HG02884 (cell line): ENCODE measurements around the gene IL1F10.
"Not testable (repeated sequence)": the region's sequence is repeated elsewhere in the genome, so short reads cannot be mapped to it uniquely, and the experiment has no call there.

Experiments
- ATAC-seq: cut with Tn5 transposase; IDR thresholded peaks from one replicate; pipeline ENCODE4 v1.9.1; 2021; ENCODE audit warnings: mild to moderate bottlenecking, moderate library complexity; ENCODE audit not compliant: unreplicated experiment

IL1F10 gene

GRCh38 chr2:113080134-113080533, 12.4 kb downstream of the IL1F10 start:
- peak; percentile 50 for ATAC-seq

- no peak for ATAC-seq
Observed at GRCh38 chr2:113081488-113082210, 13.9 kb downstream of the IL1F10 start.

- no peak for ATAC-seq
Observed at GRCh38 chr2:113083296-113083695, 15.5 kb downstream of the IL1F10 start.

GRCh38 chr2:113084249-113085000, 16.7 kb downstream of the IL1F10 start:
- ATAC-seq: no peak

- ATAC-seq: no peak
Observed at GRCh38 chr2:113085542-113085941, 17.8 kb downstream of the IL1F10 start.

GRCh38 chr2:113088213-113088992, 20.6 kb downstream of the IL1F10 start:
- no peak for ATAC-seq

- ATAC-seq: no peak
Observed at GRCh38 chr2:113089916-113090315, 22.1 kb downstream of the IL1F10 start.

GRCh38 chr2:113091231-113091896, 23.6 kb downstream of the IL1F10 start:
- no peak for ATAC-seq

- no peak for ATAC-seq
Observed at GRCh38 chr2:113092864-113093612, 25.3 kb downstream of the IL1F10 start.

GRCh38 chr2:113093613-113093977, 25.8 kb downstream of the IL1F10 start:
- no peak for ATAC-seq

GRCh38 chr2:113096306-113096705, 28.5 kb downstream of the IL1F10 start:
- ATAC-seq: not testable (repeated sequence)

- ATAC-seq: not testable (repeated sequence)
Observed at GRCh38 chr2:113096842-113097618, 29.3 kb downstream of the IL1F10 start.

GRCh38 chr2:113098041-113098440, 30.3 kb downstream of the IL1F10 start:
- no peak for ATAC-seq

GRCh38 chr2:113098532-113098931, 30.8 kb downstream of the IL1F10 start:
- ATAC-seq: no peak

- ATAC-seq: no peak
Observed at GRCh38 chr2:113102133-113102532, 34.4 kb downstream of the IL1F10 start.

- no peak for ATAC-seq
Observed at GRCh38 chr2:113103277-113103676, 35.5 kb downstream of the IL1F10 start.

- ATAC-seq: no peak
Observed at GRCh38 chr2:113104054-113104611, 36.4 kb downstream of the IL1F10 start.

- ATAC-seq: no peak
Observed at GRCh38 chr2:113105047-113105785, 37.4 kb downstream of the IL1F10 start.

- ATAC-seq: no peak
Observed at GRCh38 chr2:113111121-113111520, 43.4 kb downstream of the IL1F10 start.
